ENCODE data around the gene SAMD8.

SAMD8 gene

DNA sequence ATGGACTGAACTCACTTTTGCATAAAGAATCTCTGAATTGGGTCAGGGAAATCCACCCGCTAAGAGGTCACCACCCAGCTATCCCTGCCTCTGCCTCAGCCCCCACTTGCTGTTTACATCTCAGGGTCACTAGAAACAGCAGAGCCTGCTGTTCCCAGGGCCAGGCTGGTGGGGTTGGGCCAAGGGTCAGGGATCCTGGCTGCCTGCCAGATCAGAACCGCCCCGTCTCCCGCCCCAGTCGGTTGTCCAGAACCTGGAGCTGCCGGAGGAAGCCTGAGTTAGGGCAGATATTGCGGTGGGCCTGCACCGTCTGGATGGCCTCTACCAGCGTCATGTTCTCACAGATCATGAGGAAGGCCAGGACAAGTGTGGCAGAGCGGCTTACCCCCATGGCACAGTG is 17.0 kb upstream of the SAMD8 start:
- DNase-seq (ENCODE audit: low read depth in 1 of 2, low spot score in 1 of 2), result no peak
- in situ Hi-C loops (cut with HindIII; ENCODE audit: low pct_unique_long_range_greater_than_20kb, low sequenced_read_pairs), result no loop called here

DNA sequence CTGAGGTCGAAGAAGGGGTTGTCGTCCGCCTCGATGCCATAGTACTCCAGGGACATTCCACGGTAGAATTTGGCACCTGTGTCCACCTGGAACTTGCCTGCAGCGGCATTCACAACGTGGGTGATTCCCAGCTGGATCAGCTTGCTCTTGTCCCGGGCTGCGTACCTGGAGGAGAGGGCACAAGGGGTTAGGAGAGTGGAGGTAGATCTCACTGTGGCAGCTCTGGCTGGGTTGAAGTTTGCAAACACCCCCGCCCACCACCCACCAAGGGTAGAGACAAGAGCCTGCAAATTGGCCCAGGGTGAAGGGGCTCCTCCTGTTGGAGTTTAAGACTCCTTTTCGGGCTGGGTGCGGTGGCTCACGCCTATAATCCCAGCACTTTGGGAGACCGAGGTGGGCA is 15.8 kb upstream of the SAMD8 start:
- DNase-seq (ENCODE audit: low read depth in 1 of 2, low spot score in 1 of 2), result no peak
- TF ChIP-seq JUND (IDR thresholded peaks at IDR 0.05; ENCODE audit: low read depth), result no peak
- in situ Hi-C loops (cut with HindIII; ENCODE audit: low pct_unique_long_range_greater_than_20kb, low sequenced_read_pairs), result no loop called here

More for the DNA sequence above, 17.0 kb upstream of the SAMD8 start:
- TF ChIP-seq JUND (IDR thresholded peaks at IDR 0.05; ENCODE audit: low read depth), result no peak

DNA sequence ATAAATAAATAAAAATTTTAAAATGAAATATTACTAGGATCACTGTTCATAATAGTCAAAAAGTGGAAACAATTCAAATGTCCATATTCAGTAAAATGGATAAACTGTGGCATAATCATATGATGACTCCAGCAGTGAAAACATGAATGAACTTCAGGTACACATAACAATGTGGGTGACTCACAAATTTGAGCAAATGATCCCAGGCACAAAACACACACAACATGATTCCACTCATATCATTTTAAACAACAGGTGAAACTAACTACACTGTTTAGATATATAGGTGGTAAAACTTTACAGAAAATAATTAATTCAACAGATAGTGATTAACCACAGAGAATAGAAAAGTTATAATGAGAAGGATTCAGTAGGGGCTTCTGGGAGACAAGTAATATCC is 14.7 kb upstream of the SAMD8 start:
- TF ChIP-seq JUND (IDR thresholded peaks at IDR 0.05; ENCODE audit: low read depth), result no peak
- no peak for DNase-seq (ENCODE audit: low read depth in 1 of 2, low spot score in 1 of 2)
- in situ Hi-C loops (cut with HindIII; ENCODE audit: low pct_unique_long_range_greater_than_20kb, low sequenced_read_pairs), result no loop called here

DNA sequence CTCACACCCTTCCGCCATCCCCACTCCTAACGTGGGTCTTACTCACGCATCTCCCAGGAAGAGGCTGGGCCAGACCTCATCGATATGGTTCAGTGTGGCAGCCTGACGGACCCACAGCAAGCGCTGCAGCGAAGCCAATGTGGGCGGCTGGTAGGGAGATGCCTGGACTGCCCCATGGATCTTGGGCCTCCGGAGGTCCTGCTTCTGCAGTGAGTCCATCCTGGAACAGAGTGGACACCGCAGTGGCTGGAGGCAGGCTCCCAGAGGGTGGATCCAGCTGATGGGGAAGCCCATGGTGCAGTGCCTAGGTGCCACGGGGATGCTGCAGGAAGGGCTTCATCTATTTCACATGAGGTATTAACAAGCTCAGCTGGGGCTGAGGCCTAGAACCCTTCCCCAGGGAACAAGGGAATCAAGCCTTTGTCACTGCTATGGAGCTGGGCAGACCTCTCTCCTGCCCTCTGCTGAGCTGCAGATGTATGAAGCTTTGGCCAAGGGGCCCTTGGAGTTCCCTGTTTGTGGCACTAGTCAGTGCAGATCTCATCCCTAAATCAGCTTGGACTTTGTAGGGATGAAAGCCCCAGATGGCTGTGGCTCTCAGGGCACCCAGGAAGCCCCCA is 13.7 kb upstream of the SAMD8 start:
- in situ Hi-C loops (cut with HindIII; ENCODE audit: low pct_unique_long_range_greater_than_20kb, low sequenced_read_pairs), result no loop called here
- peak in 1 of 2 experiments; percentile 57 for DNase-seq (ENCODE audit: low read depth in 1 of 2, low spot score in 1 of 2)
- TF ChIP-seq JUND (IDR thresholded peaks at IDR 0.05; ENCODE audit: low read depth), result no peak

DNA sequence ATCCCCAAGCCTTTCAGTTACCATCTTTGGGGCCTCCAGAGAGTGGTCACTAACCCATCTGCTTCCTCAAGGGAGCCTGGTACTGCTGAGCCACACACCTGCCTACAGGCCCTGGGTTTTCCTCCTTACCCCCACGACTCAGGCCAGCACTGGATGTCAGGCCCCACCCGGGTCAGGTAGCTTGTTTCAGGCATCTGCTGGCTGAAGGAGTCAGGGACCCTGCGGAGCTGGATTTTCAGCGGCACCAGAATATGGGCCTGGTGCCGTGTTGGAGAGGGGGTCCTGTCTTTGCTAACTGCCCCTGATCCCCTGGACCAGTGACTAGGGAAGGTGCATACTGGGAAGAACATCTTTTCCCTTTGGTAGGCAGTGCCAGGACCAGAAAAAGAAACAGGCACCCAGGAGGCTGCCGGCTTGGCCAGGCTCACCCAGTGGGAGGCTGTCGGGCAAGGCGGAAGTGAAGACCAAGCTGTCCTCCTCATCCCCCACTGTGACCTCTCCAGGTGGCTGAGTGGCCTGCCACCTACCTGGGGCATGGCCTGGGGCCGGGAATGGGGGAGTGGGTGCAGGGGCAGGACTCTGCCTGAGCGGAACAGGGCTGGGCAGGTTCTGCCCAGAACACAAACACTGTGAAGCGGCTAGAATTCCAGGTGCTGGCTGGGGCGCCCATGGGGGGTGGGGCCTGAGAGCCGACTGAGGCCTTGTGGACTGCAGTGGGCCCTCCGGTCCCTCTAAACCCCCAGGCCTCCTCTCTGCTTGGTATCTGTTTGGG is 12.4 kb upstream of the SAMD8 start:
- no peak for TF ChIP-seq JUND (IDR thresholded peaks at IDR 0.05; ENCODE audit: low read depth)
- in situ Hi-C loops (cut with HindIII; ENCODE audit: low pct_unique_long_range_greater_than_20kb, low sequenced_read_pairs), result no loop called here
- no peak for DNase-seq (ENCODE audit: low read depth in 1 of 2, low spot score in 1 of 2)

DNA sequence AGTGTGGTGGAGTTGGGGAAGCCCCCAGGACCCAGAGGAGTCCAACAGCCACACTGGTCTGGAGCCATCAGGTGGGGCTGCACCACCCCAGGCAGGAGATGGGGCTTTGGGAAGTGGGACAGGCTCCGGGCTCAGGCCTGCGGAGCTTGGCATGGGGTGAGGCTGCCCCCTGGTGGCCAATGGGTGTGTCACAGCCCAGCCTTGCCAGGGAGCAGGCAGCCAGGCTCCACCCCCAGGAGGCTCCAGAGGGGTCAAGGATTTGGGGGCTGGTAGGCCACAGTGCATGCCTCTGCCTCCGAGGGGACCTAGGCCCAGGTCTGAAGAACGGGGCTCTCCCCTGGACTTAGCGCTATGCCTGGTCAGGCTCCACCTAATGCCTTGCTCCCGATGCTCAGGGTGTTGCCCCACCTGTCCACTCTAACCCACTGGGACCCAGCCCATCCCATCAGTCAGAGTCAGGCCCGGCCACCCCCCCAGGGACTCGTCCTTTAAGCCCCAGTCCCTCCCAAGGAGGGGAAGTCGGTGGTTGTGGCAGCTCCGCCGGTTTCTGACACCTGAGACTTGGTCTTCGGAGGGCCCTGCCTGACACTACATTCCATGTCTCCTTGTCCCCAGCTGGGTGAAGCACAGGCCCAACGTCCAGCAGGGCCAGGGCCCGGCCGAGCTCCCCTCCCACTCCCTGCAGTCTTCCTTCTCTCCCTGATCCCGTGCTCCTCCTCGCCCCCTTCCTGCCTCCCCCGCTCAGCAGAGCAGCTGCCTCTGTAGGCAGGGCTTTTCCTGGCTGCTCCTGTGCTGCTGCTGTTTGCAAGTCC is 11.3 kb upstream of the SAMD8 start:
- no peak for TF ChIP-seq JUND (IDR thresholded peaks at IDR 0.05; ENCODE audit: low read depth)
- in situ Hi-C loops (cut with HindIII; ENCODE audit: low pct_unique_long_range_greater_than_20kb, low sequenced_read_pairs), result no loop called here
- DNase-seq (ENCODE audit: low read depth in 1 of 2, low spot score in 1 of 2), result peak; percentile 73 to 90

DNA sequence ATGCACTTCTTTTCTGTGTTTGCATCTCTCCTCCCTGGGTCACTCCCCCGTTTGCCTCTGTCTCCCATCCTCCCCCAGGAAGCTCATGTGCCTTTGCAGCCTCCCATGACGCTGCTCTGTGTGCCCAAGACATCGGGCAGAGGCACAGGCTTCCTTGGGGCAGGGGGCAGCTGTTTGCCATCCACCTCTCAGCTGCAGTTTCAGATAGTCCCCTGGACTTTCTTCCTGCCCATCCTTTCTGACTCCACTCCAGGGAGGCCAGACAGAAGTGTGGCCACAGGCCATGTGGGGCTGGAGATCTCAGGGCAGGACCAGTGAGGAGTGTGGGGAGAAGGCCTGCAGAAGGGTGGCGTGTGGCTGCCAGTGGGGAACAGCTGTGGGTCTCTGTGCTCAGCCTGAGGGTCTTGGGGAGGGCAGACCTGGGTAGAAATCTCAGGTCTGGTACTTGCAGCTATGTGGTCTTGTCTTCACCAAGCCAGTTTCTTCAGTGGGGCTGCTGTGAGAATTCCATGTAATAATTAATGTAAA is 10.6 kb upstream of the SAMD8 start:
- no peak for DNase-seq (ENCODE audit: low read depth in 1 of 2, low spot score in 1 of 2)
- in situ Hi-C loops (cut with HindIII; ENCODE audit: low pct_unique_long_range_greater_than_20kb, low sequenced_read_pairs), result no loop called here
- no peak for TF ChIP-seq JUND (IDR thresholded peaks at IDR 0.05; ENCODE audit: low read depth)

DNA sequence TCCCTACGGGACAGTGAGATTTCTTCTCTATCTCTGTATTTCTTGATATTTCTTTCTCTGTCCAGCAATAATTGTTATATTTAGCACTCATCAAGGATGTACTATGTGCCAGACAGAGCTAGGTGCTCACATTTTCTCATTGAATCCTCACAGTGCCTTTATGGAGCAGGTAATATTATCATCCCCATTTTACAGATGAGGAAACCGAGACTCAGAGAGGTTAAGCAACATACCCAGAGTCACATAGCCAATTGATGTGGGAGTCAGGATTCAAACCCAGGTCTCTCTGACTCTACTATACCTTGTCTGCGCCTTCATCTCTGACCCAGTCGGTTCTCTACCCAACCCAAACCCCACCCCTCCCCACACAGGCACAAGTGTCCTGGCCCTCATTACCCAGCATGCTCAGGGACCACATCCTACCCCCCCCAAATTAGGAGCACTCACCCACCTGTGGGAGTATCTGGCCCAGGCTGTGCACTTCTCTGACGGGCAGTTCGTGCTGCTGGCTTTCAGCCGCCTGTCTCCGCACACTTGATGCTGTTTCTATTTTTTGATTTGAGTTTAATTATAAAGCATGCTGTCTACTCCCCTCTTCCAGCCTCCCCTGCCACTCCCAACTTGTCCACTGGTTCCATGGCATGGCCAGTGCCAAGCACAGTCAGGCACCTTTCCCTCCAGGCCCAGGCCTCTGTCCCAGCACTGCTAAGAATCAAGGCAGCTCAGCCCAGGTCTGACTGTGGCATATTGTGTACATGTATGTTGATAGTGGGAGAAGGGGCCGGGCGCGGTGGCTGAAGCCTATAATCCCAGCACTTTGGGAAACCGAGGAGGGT is 9.8 kb upstream of the SAMD8 start:
- no peak for TF ChIP-seq JUND (IDR thresholded peaks at IDR 0.05; ENCODE audit: low read depth)
- DNase-seq (ENCODE audit: low read depth in 1 of 2, low spot score in 1 of 2), result no peak
- in situ Hi-C loops (cut with HindIII; ENCODE audit: low pct_unique_long_range_greater_than_20kb, low sequenced_read_pairs), result no loop called here

DNA sequence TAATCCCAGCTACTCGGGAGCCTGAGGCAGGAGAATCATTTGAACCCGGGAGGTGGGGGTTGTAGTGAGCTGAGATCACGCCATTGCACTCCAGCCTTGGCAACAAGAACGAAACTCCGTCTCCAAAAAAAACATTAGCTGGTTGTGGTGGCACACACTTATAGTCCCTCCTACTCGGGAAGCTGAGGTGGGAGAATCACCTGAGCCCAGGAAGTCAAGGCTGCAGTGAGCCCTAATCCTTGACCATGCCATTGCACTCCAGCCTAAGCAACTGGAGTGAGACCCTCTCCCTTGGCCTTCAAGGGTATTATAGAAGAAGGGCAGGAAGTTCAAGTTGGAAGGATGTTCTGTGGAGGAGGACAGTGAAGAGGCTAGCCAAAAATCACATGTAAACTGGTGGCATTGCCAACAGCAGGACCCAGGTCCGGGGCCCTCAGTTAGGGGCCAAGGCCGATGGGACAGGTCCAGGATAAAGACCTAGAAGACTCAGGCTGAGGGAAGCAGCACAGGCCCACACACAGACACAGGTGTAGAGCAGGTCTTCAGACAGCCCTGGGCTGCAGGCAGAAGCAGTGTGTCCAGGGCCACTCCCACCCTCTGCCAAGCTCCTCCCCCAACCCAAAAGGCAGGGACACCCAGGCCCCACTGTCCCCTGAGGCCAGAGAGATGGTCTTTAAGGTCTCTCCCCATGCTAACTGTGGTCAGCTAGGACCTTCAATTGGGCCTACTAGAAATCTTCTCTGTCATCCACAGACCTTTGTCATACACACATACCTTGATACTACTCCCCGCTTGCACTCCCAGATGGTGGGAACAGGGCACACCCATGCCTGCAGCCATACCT is 8.4 kb upstream of the SAMD8 start:
- no peak for DNase-seq (ENCODE audit: low read depth in 1 of 2, low spot score in 1 of 2)
- no peak for TF ChIP-seq JUND (IDR thresholded peaks at IDR 0.05; ENCODE audit: low read depth)
- in situ Hi-C loops (cut with HindIII; ENCODE audit: low pct_unique_long_range_greater_than_20kb, low sequenced_read_pairs), result no loop called here

DNA sequence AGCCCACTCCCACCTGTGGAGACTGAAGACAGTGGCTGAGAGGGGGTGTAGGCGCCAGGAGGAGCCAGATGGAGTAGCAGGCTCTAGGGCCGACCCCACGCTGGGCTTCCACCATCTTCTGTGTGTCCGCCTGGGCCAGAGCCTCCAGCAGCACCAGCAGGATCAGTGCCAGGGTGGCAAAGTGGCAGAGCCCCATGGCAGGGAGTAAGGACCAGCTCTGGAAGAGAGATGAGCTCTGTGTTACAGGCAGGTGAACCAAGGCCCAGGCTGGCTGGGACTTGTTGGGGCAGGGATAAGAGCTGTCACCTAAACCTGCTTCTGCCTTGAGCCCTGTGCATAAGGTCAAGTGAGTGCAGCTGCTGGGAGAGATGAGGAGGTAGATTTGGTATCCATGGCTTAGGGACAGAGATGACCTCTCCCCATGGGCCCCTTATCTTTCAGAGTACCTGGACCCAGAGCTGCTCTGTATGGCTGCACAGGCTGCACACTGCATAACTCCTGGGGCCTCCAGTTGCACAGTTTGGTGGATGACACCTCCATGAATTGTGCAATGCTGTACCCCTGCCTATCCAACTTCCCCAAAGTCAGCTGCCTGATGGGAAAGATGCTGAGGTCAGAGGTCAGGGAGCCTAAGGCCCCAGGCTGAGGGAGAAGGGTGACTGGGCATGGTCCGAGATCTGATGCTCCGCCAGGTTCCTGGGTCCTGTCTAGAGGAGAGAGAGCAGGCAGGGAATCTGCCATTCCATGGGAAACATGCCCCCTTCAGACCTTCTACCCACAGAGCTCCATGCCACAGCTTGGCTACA is 7.4 kb upstream of the SAMD8 start:
- no peak for TF ChIP-seq JUND (IDR thresholded peaks at IDR 0.05; ENCODE audit: low read depth)
- in situ Hi-C loops (cut with HindIII; ENCODE audit: low pct_unique_long_range_greater_than_20kb, low sequenced_read_pairs), result no loop called here
- no peak for DNase-seq (ENCODE audit: low read depth in 1 of 2, low spot score in 1 of 2)

DNA sequence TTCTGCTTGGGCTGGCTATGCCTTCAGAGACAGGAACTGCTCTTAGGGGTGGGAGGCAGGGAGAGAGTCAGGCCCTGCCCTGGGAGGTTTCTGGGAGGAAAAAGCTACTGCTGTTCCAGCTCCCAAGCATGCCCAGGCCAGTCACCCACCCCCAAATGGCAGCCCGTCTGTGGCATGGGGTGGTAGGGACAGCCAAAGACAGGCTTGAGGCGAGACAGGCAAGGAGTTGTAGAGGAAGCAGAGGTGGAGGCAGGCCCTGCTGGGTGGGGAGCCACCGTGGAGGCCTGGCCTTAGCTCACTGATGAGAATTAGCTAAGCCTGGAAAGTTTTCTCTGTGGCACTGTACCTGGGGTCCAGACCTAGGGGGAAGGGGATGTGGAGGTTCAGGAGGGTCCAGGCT is 6.6 kb upstream of the SAMD8 start:
- in situ Hi-C loops (cut with HindIII; ENCODE audit: low pct_unique_long_range_greater_than_20kb, low sequenced_read_pairs), result no loop called here
- no peak for DNase-seq (ENCODE audit: low read depth in 1 of 2, low spot score in 1 of 2)
- no peak for TF ChIP-seq JUND (IDR thresholded peaks at IDR 0.05; ENCODE audit: low read depth)
